ENCODE measurements around the gene SNX11. TPM values are rescaled to one million over a fixed set of nuclear protein-coding genes. Genes with fewer than 3 reads are reported as not detected.

Gene SNX11, protein sequence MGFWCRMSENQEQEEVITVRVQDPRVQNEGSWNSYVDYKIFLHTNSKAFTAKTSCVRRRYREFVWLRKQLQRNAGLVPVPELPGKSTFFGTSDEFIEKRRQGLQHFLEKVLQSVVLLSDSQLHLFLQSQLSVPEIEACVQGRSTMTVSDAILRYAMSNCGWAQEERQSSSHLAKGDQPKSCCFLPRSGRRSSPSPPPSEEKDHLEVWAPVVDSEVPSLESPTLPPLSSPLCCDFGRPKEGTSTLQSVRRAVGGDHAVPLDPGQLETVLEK
- polyA plus RNA-seq (2013, experiment 1 of 2), result 10.8 TPM
- polyA plus RNA-seq (2013, experiment 2 of 2), result 11.7 TPM

DNA sequence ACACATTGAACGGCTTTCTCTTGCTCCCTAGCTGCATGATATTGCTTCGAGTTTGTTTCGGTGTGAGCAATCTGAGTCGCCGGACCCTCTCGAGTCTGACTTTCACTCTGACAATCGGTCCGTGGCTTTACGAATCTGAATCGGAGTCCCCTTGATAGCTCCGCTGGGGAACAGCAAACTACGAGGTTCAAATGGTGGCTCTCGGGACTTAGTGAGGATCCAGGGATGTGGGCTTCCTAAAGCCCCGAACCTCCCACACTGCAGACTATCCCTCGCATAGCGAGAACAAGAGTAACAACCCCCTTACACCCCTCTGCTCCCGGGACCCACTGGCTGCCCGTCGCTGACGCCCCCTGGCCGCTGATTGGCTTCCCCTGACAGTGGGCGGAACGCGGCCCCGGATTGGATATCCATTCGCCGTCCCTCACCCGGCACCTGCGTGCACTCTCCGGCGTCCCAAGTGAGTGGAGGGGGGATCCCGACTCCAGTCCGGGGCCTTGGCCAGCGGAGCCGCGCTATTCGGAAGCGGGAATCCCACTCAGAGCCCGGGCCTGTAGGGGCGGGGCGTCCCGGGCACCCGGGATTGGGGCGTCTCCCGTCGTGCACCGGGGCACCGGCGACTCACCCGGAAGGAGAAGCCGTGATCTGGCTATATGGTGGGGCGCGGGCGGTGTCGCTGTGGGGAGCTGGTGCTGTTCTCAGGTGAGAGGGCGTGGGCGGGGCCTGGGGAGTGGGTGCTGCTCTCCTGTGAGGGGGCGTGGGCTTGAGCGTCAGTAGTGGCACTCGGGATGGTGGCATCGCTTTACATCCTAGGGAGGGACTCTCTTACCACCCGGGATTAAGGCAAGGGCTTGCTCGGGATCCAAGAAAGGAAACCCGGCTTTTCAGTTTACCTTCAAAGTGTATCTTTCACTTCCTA is at the start of gene SNX11:
SNX11 (plus strand) TSS at position 630 of the 919 bp plus-strand sequence. CDS start 4,278 bp downstream, outside the sequence.
- Histone ChIP-seq H2BK15ac (ENCODE audit: low read depth, poor library complexity, severe bottlenecking) (peak within 1 kb of the TSS; percentile 98), H2AK5ac (ENCODE audit: low read length, severe bottlenecking) (no peak within 1 kb of the TSS), H3K36me3 (ENCODE audit: control insufficient read depth in 1 of 2, insufficient read depth in 2 of 2, low read depth in 1 of 2, low read length in 2 of 2) (no peaks in the 10 kb centered on the region), H3K27me3 (ENCODE audit: control insufficient read depth in 1 of 2, insufficient read depth in 1 of 2, low read length in 2 of 2) (no peaks in the 10 kb centered on the region), H3K4ac (ENCODE audit: low read depth in 1 of 2, low read length in 2 of 2) (peak within 1 kb of the TSS; percentile 58 to 71), H2BK12ac (ENCODE audit: low read length in 2 of 2) (no peak within 1 kb of the TSS), H3K18ac (ENCODE audit: low read depth in 1 of 2, low read length in 2 of 2) (peak within 1 kb of the TSS; percentile 75 to 89), H2BK120ac (ENCODE audit: low read depth, low read length) (peak within 1 kb of the TSS; percentile 75), H3K9ac (ENCODE audit: low read length) (peak within 1 kb of the TSS; percentile 94), H3K4me3 (ENCODE audit: insufficient read depth in 1 of 2, low read depth in 1 of 2, low read length in 2 of 2) (peak within 1 kb of the TSS; percentile 87 to 91), H3K9me3 (ENCODE audit: control insufficient read depth, low read length) (no peaks in the 10 kb centered on the region), H3K14ac (ENCODE audit: low read length in 2 of 2) (peak within 1 kb of the TSS in 1 of 2 experiments; percentile 91), H3K79me1 (replicated peaks; ENCODE audit: low read length, poor library complexity, severe bottlenecking) (peaks cover 4% of the 10 kb centered on the region), H2BK5ac (ENCODE audit: low read depth, low read length, poor library complexity, severe bottlenecking) (peak within 1 kb of the TSS; percentile 36), H2AFZ (ENCODE audit: low read depth, low read length) (peak within 1 kb of the TSS; percentile 88), H3K23ac (ENCODE audit: low read length in 2 of 2) (peak within 1 kb of the TSS in 1 of 2 experiments; percentile 68), H4K8ac (ENCODE audit: low read length) (peak within 1 kb of the TSS; percentile 84), H3K4me1 (ENCODE audit: control insufficient read depth, insufficient read depth, low read depth, low read length) (peaks cover 4% of the 10 kb centered on the region), H3K4me2 (ENCODE audit: low read length, poor library complexity, severe bottlenecking) (peak within 1 kb of the TSS; percentile 75), H4K91ac (ENCODE audit: low read length) (peak within 1 kb of the TSS; percentile 72), H3K27ac (ENCODE audit: low read length, poor library complexity, severe bottlenecking) (peak within 1 kb of the TSS; percentile 88)
- DNase-seq, result peak; percentile 93
- 1% methylated on average over 57 of the region's 64 CpGs for WGBS

DNA sequence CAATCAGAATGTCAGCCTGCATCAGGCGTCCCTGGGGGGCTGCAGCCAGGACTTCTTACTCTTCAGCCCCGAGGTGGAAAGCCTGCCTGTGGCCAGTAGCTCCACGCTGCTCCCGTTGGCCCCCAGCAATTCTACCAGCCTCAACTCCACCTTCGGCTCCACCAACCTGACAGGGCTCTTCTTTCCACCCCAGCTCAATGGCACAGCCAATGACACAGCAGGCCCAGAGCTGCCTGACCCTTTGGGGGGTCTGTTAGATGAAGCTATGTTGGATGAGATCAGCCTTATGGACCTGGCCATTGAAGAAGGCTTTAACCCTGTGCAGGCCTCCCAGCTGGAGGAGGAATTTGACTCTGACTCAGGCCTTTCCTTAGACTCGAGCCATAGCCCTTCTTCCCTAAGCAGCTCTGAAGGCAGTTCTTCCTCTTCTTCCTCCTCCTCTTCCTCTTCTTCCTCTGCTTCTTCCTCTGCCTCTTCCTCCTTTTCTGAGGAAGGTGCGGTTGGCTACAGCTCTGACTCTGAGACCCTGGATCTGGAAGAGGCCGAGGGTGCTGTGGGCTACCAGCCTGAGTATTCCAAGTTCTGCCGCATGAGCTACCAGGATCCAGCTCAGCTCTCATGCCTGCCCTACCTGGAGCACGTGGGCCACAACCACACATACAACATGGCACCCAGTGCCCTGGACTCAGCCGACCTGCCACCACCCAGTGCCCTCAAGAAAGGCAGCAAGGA is 49.0 kb upstream of the SNX11 start:
- H3K18ac ChIP-seq (ENCODE audit: low read depth in 1 of 2, low read length in 2 of 2), result no peak overlapping the region
- no peak overlapping the region for H4K8ac ChIP-seq (ENCODE audit: low read length)
- no peak overlapping the region for H3K23ac ChIP-seq (ENCODE audit: low read length in 2 of 2)
- peaks cover 42% of the 10 kb centered on the region for H3K79me1 ChIP-seq (replicated peaks; ENCODE audit: low read length, poor library complexity, severe bottlenecking)
- peaks cover 63 to 83% of the 10 kb centered on the region in 2 experiments for H3K36me3 ChIP-seq (ENCODE audit: control insufficient read depth in 1 of 2, insufficient read depth in 2 of 2, low read depth in 1 of 2, low read length in 2 of 2)
- no peak overlapping the region for H3K4me3 ChIP-seq (ENCODE audit: insufficient read depth in 1 of 2, low read depth in 1 of 2, low read length in 2 of 2)
- no peak overlapping the region for H3K9ac ChIP-seq (ENCODE audit: low read length)
- H4K91ac ChIP-seq (ENCODE audit: low read length), result no peak overlapping the region
- no peak overlapping the region for H2BK5ac ChIP-seq (ENCODE audit: low read depth, low read length, poor library complexity, severe bottlenecking)
- WGBS, result 97% methylated on average over 10 of the region's 11 CpGs
- no peak overlapping the region for H3K4me2 ChIP-seq (ENCODE audit: low read length, poor library complexity, severe bottlenecking)
- H2AFZ ChIP-seq (ENCODE audit: low read depth, low read length), result no peak overlapping the region
- H3K27ac ChIP-seq (ENCODE audit: low read length, poor library complexity, severe bottlenecking), result no peak overlapping the region
- no peak overlapping the region for H3K14ac ChIP-seq (ENCODE audit: low read length in 2 of 2)
- H2BK120ac ChIP-seq (ENCODE audit: low read depth, low read length), result no peak overlapping the region
- peaks cover 27% of the 10 kb centered on the region for H3K4me1 ChIP-seq (ENCODE audit: control insufficient read depth, insufficient read depth, low read depth, low read length)
- no peaks in the 10 kb centered on the region for H3K27me3 ChIP-seq (ENCODE audit: control insufficient read depth in 1 of 2, insufficient read depth in 1 of 2, low read length in 2 of 2)
- no peak overlapping the region for H3K4ac ChIP-seq (ENCODE audit: low read depth in 1 of 2, low read length in 2 of 2)
- DNase-seq, result no peak
- no peak overlapping the region for H2AK5ac ChIP-seq (ENCODE audit: low read length, severe bottlenecking)
- H2BK12ac ChIP-seq (ENCODE audit: low read length in 2 of 2), result no peak overlapping the region
- H3K9me3 ChIP-seq (ENCODE audit: control insufficient read depth, low read length), result no peaks in the 10 kb centered on the region
- no peak overlapping the region for H2BK15ac ChIP-seq (ENCODE audit: low read depth, poor library complexity, severe bottlenecking)

DNA sequence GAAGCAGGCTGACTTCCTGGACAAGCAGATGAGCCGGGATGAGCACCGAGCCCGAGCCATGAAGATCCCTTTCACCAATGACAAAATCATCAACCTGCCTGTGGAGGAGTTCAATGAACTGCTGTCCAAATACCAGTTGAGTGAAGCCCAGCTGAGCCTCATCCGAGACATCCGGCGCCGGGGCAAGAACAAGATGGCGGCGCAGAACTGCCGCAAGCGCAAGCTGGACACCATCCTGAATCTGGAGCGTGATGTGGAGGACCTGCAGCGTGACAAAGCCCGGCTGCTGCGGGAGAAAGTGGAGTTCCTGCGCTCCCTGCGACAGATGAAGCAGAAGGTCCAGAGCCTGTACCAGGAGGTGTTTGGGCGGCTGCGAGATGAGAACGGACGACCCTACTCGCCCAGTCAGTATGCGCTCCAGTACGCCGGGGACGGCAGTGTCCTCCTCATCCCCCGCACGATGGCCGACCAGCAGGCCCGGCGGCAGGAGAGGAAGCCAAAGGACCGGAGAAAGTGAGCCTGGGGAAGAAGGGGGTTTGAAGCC is 48.4 kb upstream of the SNX11 start:
- Histone ChIP-seq H3K18ac (ENCODE audit: low read depth in 1 of 2, low read length in 2 of 2) (no peak overlapping the region), H2BK120ac (ENCODE audit: low read depth, low read length) (no peak overlapping the region), H2AFZ (ENCODE audit: low read depth, low read length) (no peak overlapping the region), H4K8ac (ENCODE audit: low read length) (no peak overlapping the region), H3K4me3 (ENCODE audit: insufficient read depth in 1 of 2, low read depth in 1 of 2, low read length in 2 of 2) (no peak overlapping the region), H2AK5ac (ENCODE audit: low read length, severe bottlenecking) (no peak overlapping the region), H3K4me1 (ENCODE audit: control insufficient read depth, insufficient read depth, low read depth, low read length) (peaks cover 23% of the 10 kb centered on the region), H2BK15ac (ENCODE audit: low read depth, poor library complexity, severe bottlenecking) (no peak overlapping the region), H3K27me3 (ENCODE audit: control insufficient read depth in 1 of 2, insufficient read depth in 1 of 2, low read length in 2 of 2) (no peaks in the 10 kb centered on the region), H2BK12ac (ENCODE audit: low read length in 2 of 2) (no peak overlapping the region), H3K4me2 (ENCODE audit: low read length, poor library complexity, severe bottlenecking) (no peak overlapping the region), H4K91ac (ENCODE audit: low read length) (no peak overlapping the region), H3K14ac (ENCODE audit: low read length in 2 of 2) (no peak overlapping the region), H3K23ac (ENCODE audit: low read length in 2 of 2) (no peak overlapping the region), H2BK5ac (ENCODE audit: low read depth, low read length, poor library complexity, severe bottlenecking) (no peak overlapping the region), H3K4ac (ENCODE audit: low read depth in 1 of 2, low read length in 2 of 2) (no peak overlapping the region), H3K36me3 (ENCODE audit: control insufficient read depth in 1 of 2, insufficient read depth in 2 of 2, low read depth in 1 of 2, low read length in 2 of 2) (peaks cover 66 to 82% of the 10 kb centered on the region in 2 experiments), H3K9me3 (ENCODE audit: control insufficient read depth, low read length) (no peaks in the 10 kb centered on the region), H3K79me1 (replicated peaks; ENCODE audit: low read length, poor library complexity, severe bottlenecking) (peaks cover 44% of the 10 kb centered on the region), H3K27ac (ENCODE audit: low read length, poor library complexity, severe bottlenecking) (no peak overlapping the region), H3K9ac (ENCODE audit: low read length) (no peak overlapping the region)
- DNase-seq, result no peak
- WGBS, result 97% methylated on average over 32 of the region's 32 CpGs
